ENCODE measurements around the gene KAT6B.

KAT6B gene

GRCh38 chr10:75024971-75025523, 198.6 kb downstream of the KAT6B start:
- no peak for TF ChIP-seq CTCF (IDR thresholded peaks at IDR 0.05; ENCODE audit: low read depth, low read length, missing control alignments)
- H3K4me3 ChIP-seq (replicated peaks; ENCODE audit: low read depth, low read length), result no peak overlapping the region
- DNase-seq (ENCODE audit: extremely low read depth, low read depth), result no peak

- DNase-seq (ENCODE audit: extremely low read depth, low read depth), result no peak
- TF ChIP-seq CTCF (IDR thresholded peaks at IDR 0.05; ENCODE audit: low read depth, low read length, missing control alignments), result no peak
- H3K4me3 ChIP-seq (replicated peaks; ENCODE audit: low read depth, low read length), result no peak overlapping the region
Measured at GRCh38 chr10:75028049-75028448, 201.6 kb downstream of the KAT6B start.

- H3K4me3 ChIP-seq (replicated peaks; ENCODE audit: low read depth, low read length), result no peak overlapping the region
- no peak for TF ChIP-seq CTCF (IDR thresholded peaks at IDR 0.05; ENCODE audit: low read depth, low read length, missing control alignments)
- DNase-seq (ENCODE audit: extremely low read depth, low read depth), result no peak
Measured at GRCh38 chr10:75028748-75029147, 202.3 kb downstream of the KAT6B start.

- no peak overlapping the region for H3K4me3 ChIP-seq (replicated peaks; ENCODE audit: low read depth, low read length)
- no peak for TF ChIP-seq CTCF (IDR thresholded peaks at IDR 0.05; ENCODE audit: low read depth, low read length, missing control alignments)
- DNase-seq (ENCODE audit: extremely low read depth, low read depth), result no peak
Measured at GRCh38 chr10:75029420-75029819, 203.0 kb downstream of the KAT6B start.

- H3K4me3 ChIP-seq (replicated peaks; ENCODE audit: low read depth, low read length), result no peak overlapping the region
- DNase-seq (ENCODE audit: extremely low read depth, low read depth), result no peak
- no peak for TF ChIP-seq CTCF (IDR thresholded peaks at IDR 0.05; ENCODE audit: low read depth, low read length, missing control alignments)
Measured at GRCh38 chr10:75029857-75030256, 203.5 kb downstream of the KAT6B start.

- DNase-seq (ENCODE audit: extremely low read depth, low read depth), result no peak
- no peak for TF ChIP-seq CTCF (IDR thresholded peaks at IDR 0.05; ENCODE audit: low read depth, low read length, missing control alignments)
- H3K4me3 ChIP-seq (replicated peaks; ENCODE audit: low read depth, low read length), result no peak overlapping the region
Measured at GRCh38 chr10:75030371-75030770, 204.0 kb downstream of the KAT6B start.

- TF ChIP-seq CTCF (IDR thresholded peaks at IDR 0.05; ENCODE audit: low read depth, low read length, missing control alignments), result no peak
- no peak overlapping the region for H3K4me3 ChIP-seq (replicated peaks; ENCODE audit: low read depth, low read length)
- DNase-seq (ENCODE audit: extremely low read depth, low read depth), result no peak
Measured at GRCh38 chr10:75032119-75032518, 205.7 kb downstream of the KAT6B start.
